GM12891 (cell line): ENCODE data around the gene ABAT.
A peak's percentile ranks its signal among the peaks of the same experiment; 100 is the strongest.

Experiments used
- DNase-seq: peaks from one replicate; pipeline ENCODE4 v3.0.0; 2011; ENCODE audit warnings: low spot score; ENCODE audit not compliant: insufficient read length
- FAIRE-seq: peaks from 2 replicates; lab custom pipeline; 2011; peaks lifted over from hg19 to GRCh38; lab: Jason Lieb, UNC
- PAX5 ChIP-seq: IDR thresholded peaks from 2 replicates; pipeline ENCODE4 v1.6.1; 2011; ENCODE audit warnings: low read length, moderate library complexity, mild to moderate bottlenecking; ENCODE audit not compliant: insufficient read depth, severe bottlenecking
- POLR2A ChIP-seq: IDR thresholded peaks from 2 replicates; pipeline ENCODE4 v1.6.1; 2011; ENCODE audit warnings: low read depth, low read length, control low read depth
- POLR2AphosphoS5 ChIP-seq: IDR thresholded peaks from 2 replicates; pipeline ENCODE4 v1.6.1; 2011; ENCODE audit warnings: low read depth, low read length, control low read depth
- POU2F2 ChIP-seq: IDR thresholded peaks from 2 replicates; pipeline ENCODE4 v1.6.1; 2011; ENCODE audit warnings: low read depth, mild to moderate bottlenecking, control low read depth, low read length, moderate library complexity
- SPI1 ChIP-seq: IDR thresholded peaks from 2 replicates; pipeline ENCODE4 v1.6.1; 2011; ENCODE audit warnings: low read depth, low read length, control low read depth
- TAF1 ChIP-seq: IDR thresholded peaks from 2 replicates; pipeline ENCODE4 v1.6.1; 2011; ENCODE audit warnings: low read depth, low read length, control low read depth

Gene ABAT

DNA sequence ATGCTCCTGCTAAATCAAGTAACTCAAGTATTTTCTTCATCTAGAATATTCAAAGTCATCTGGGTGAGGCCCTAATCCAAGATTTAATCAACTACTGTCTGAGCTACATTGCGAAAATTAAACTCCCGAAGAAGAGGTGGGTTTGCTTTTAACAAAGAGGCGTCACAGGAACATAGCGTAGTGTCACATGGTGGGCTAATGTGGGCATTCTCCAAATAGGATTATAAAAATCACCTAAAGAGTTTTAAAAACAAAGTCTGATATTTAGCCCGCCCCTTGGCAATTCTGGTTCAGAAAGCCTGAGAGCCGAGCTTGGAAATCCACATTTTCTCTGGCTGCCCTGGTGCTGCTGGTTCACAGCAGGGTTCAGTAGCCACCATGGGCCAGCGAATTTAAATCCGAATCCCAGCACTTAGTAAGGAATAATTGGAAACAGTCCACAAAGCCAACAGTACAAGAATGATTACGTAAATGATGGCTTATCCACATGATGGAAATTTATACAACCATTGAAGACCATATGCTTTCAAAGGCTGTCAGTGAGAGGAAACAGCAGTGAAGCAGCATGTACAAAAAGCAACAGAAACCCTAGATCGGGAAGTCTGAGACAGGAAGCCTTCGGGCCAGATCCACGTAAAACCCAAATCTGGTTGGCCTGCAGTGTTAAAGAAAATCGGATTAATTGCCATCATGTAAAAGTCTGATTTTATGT lies 132.0 kb downstream of the ABAT start:
- TF ChIP-seq POLR2A (no peak), PAX5 (no peak)
- FAIRE-seq (no peak), DNase-seq (no peak)

DNA sequence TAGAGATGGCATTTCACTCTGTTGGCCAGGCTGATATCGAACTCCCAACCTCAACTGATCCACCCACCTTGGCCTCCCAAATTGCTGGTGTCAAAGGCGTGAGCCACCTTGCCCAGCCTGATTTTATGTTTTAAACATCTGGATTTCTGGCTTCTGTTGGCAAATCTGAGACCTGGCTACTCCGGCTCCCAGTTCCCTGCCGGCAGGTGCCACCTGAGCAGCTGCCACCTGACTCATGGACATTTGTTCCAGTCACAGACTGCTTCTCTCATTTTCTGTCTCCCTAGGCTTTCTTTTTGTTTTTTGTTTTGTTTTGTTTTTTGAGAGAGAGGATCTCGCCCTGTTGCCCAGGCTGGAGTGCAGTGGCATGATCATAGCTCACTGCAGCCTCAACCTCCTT lies 132.8 kb downstream of the ABAT start:
- DNase-seq, result no peak
- FAIRE-seq, result no peak

GRCh38 chr16:8808009-8808408 lies 133.6 kb downstream of the ABAT start:
- TF ChIP-seq POLR2AphosphoS5 (no peak), POU2F2 (no peak), PAX5 (no peak), TAF1 (no peak), POLR2A (no peak)
- no peak for FAIRE-seq
- DNase-seq, result no peak

More for the DNA sequence above, 132.8 kb downstream of the ABAT start:
- no peak for TF ChIP-seq POLR2AphosphoS5
- TF ChIP-seq PAX5, result no peak
- TF ChIP-seq TAF1, result no peak
- TF ChIP-seq POLR2A, result no peak
- TF ChIP-seq SPI1, result no peak
- TF ChIP-seq POU2F2, result no peak

GRCh38 chr16:8808613-8809353 lies 134.4 kb downstream of the ABAT start:
- TF ChIP-seq POU2F2 (no peak), POLR2A (no peak), POLR2AphosphoS5 (no peak), TAF1 (no peak), PAX5 (no peak), SPI1 (no peak)
- FAIRE-seq (no peak), DNase-seq (no peak)

GRCh38 chr16:8812162-8812843 lies 137.9 kb downstream of the ABAT start:
- DNase-seq, result no peak
- no peak for FAIRE-seq
- TF ChIP-seq POLR2AphosphoS5 (no peak), POU2F2 (no peak), PAX5 (no peak), SPI1 (no peak), TAF1 (no peak), POLR2A (no peak; the same call in 1 of the 2 replicates)

GRCh38 chr16:8814095-8814806 lies 139.8 kb downstream of the ABAT start:
- FAIRE-seq (no peak), DNase-seq (no peak)
- TF ChIP-seq POU2F2 (no peak), SPI1 (no peak), POLR2A (no peak), PAX5 (no peak), TAF1 (no peak), POLR2AphosphoS5 (no peak)

DNA sequence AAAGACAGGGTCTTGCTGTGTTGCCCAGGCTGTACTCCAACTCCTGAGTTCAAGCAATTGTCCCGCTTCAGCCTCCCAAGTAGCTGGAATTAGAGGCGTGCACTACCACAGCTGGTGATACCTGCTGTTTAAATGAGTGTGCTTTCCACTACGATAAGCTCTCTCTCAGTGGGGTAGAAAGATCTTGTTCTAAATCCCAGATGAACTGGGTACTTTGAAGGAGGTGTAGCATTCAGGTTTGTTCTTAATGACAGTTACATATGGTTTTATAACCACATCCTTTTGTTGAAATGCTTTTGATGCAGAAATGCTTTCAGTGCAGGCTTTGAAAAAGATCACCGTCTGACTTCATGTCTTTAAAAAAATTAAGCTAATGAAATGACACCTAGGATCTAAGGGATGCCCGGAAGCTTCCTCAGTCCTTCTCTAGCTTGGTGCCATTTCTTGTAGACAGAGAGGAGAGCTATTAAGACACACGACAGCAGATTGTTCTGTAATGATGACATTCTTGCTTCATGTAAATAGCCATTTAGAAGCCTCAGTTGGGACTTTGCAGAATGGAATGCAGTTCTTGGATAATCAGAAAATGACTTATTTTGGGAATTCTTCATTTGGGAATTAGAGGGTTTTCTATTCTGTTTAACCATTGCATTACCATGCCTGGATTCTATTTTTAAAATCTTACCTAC lies 142.7 kb downstream of the ABAT start:
- DNase-seq (no peak), FAIRE-seq (peak; percentile 35)
- TF ChIP-seq POLR2A, result peak; percentile 33; the same call in 1 of the 2 replicates
- TF ChIP-seq POU2F2, result no peak
- no peak for TF ChIP-seq SPI1

DNA sequence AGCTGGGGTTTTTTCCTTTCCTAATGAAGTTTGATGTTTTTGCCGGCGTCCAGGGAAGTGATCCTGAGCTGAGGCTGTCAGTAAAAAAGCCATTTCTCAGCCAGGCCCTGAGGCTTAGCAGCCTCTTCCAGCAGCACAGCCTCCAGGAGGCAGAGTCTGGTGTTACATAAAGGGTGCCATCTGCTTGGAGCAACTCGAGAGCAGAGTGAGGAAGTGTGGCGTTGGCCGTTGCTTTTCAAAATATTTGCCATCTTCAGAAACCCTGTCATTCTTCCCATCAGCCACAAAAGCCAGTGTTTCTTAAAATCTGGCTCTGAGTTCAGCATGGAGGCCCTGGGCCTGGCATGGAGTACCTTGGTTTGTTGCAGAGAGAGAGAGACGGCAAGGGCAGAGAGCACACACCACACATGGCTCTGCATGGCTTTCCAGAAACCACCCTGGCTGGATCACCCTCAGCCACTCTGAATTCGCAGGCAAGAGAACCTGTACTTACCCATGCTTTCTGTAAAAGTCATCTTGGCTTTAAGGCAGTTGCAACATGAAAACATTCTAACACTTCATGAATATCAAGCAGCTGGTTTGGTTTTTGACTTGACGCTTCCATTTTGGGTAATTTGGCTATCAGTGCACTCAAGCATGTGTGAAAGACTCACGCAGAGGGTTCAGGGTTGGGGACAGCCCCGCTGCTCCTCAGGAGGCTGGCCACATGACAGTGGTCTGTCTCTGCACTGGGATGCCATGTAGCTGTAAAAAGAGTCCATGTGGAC lies 144.3 kb downstream of the ABAT start:
- peak; percentile 92 for FAIRE-seq
- no peak for DNase-seq
- TF ChIP-seq PAX5, result no peak
- TF ChIP-seq POLR2A, result peak; percentile 43
- peak; percentile 72; the same call in 1 of the 2 replicates for TF ChIP-seq POU2F2
- TF ChIP-seq TAF1, result no peak
- TF ChIP-seq SPI1, result peak; percentile 54
- no peak for TF ChIP-seq POLR2AphosphoS5
